ENCODE results near the gene IL11.

GRCh38 chr19:55352549-55353145, 17.6 kb downstream of the IL11 start:
- TF ChIP-seq CTCF (IDR thresholded peaks at IDR 0.05; ENCODE audit: insufficient read depth, low read depth, low read length) (no peak), EZH2 (IDR thresholded peaks at IDR 0.05; ENCODE audit: insufficient read depth, low read length) (no peak)
